ENCODE measurements around the gene SEZ6.

- TF ChIP-seq CTCF (conservative IDR thresholded peaks at IDR 0.05 in 1 of 2, IDR thresholded peaks at IDR 0.05 in 1 of 2; ENCODE audit: low read depth in 1 of 2, low read length in 2 of 2): no peak
- TF ChIP-seq EZH2 (IDR thresholded peaks at IDR 0.05; ENCODE audit: low read length, missing control alignments): no peak
Observed at GRCh38 chr17:28925912-28926365, 79.9 kb downstream of the SEZ6 start.
